HG02973 (cell line): ENCODE measurements around the gene SWAP70.
"Not testable (repeated sequence)": the region's sequence is repeated elsewhere in the genome, so short reads cannot be mapped to it uniquely, and the experiment has no call there.

Experiments used
- ATAC-seq: cut with Tn5 transposase; IDR thresholded peaks from one replicate; pipeline ENCODE4 v1.9.1; 2021; ENCODE audit warnings: moderate library complexity; ENCODE audit not compliant: unreplicated experiment

SWAP70 gene

GRCh38 chr11:9689721-9690120 lies 25.8 kb downstream of the SWAP70 start:
- no peak for ATAC-seq

- ATAC-seq: no peak
Observed at GRCh38 chr11:9691865-9692264, 28.0 kb downstream of the SWAP70 start.

- no peak for ATAC-seq
Observed at GRCh38 chr11:9692691-9693090, 28.8 kb downstream of the SWAP70 start.

- ATAC-seq: no peak
Observed at GRCh38 chr11:9693801-9694553, 30.1 kb downstream of the SWAP70 start.

- not testable (repeated sequence) for ATAC-seq
Observed at GRCh38 chr11:9695228-9695627, 31.4 kb downstream of the SWAP70 start.

- ATAC-seq: no peak
Observed at GRCh38 chr11:9697766-9698165, 33.9 kb downstream of the SWAP70 start.

- ATAC-seq: no peak
Observed at GRCh38 chr11:9700105-9700801, 36.4 kb downstream of the SWAP70 start.

- no peak for ATAC-seq
Observed at GRCh38 chr11:9701799-9702198, 37.9 kb downstream of the SWAP70 start.

GRCh38 chr11:9703280-9703679 lies 39.4 kb downstream of the SWAP70 start:
- ATAC-seq: no peak

- no peak for ATAC-seq
Observed at GRCh38 chr11:9704037-9704436, 40.2 kb downstream of the SWAP70 start.

GRCh38 chr11:9704620-9705019 lies 40.7 kb downstream of the SWAP70 start:
- ATAC-seq: no peak

GRCh38 chr11:9705361-9705760 lies 41.5 kb downstream of the SWAP70 start:
- not testable (repeated sequence) for ATAC-seq

GRCh38 chr11:9708544-9708943 lies 44.7 kb downstream of the SWAP70 start:
- ATAC-seq: no peak

- no peak for ATAC-seq
Observed at GRCh38 chr11:9710223-9710622, 46.3 kb downstream of the SWAP70 start.

GRCh38 chr11:9710852-9711251 lies 47.0 kb downstream of the SWAP70 start:
- no peak for ATAC-seq

GRCh38 chr11:9711454-9712307 lies 47.8 kb downstream of the SWAP70 start:
- ATAC-seq: no peak

- no peak for ATAC-seq
Observed at GRCh38 chr11:9714272-9714940, 50.5 kb downstream of the SWAP70 start.

GRCh38 chr11:9716275-9717039 lies 52.6 kb downstream of the SWAP70 start:
- peak; percentile 79 for ATAC-seq

- no peak for ATAC-seq
Observed at GRCh38 chr11:9717040-9717357, 53.1 kb downstream of the SWAP70 start.

- no peak for ATAC-seq
Observed at GRCh38 chr11:9717719-9718118, 53.8 kb downstream of the SWAP70 start.
